Testis (tissue), 2 donors: ENCODE measurements around the gene NSMF.

Experiments used
- POLR2A ChIP-seq: fragments of 450-650 bp; IDR thresholded peaks from one replicate; pipeline ENCODE4 v1.6.1; 2017; ENCODE audit warnings: antibody characterized with exemption, mild to moderate bottlenecking, moderate library complexity
- TF ChIP-seq, protein P1 (sequence below), 3 experiments: fragments of 450-650 bp in 2 of 3; fragments of 200-600 bp in 1 of 3; sonication (generic) in 1 of 3; IDR thresholded peaks; one replicate each; pipeline ENCODE4 v1.5.1; 2016 to 2019; ENCODE audit warnings: antibody characterized with exemption in 3 of 3, mild to moderate bottlenecking in 2 of 3, moderate library complexity in 1 of 3

DNA sequence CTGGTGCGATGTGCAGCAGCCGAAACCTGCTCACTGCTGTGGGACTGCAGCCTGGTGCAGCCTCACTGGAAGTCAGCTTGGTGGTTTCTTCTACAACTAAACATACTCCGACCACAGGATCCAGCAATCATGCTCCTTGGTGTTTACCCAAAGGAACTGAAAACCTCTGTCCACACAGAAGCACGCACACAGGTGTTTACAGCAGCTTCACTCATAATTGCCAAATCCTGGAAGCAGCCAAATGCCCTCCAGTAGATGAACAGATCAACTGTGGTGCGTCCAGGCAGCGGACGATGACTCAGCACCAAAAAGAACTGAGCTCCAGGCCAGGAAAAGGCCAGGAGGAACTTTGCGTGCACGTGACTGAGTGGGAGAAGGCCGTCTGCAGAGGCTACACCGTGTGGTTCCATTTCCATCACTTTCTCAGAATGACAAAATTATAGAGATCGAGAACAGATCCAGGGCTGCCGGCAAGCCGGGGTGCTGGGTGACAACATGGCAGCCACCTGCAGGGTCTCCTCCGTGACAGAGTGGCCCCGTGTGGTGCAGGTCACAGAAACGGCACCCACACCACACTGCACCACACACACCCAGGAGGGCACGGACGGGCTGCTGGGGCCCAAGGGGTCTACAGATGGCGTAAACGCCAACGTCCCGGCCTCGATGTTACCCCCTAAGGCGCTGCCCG, 23.1 kb upstream of the NSMF start:
- TF ChIP-seq, protein P1, sequence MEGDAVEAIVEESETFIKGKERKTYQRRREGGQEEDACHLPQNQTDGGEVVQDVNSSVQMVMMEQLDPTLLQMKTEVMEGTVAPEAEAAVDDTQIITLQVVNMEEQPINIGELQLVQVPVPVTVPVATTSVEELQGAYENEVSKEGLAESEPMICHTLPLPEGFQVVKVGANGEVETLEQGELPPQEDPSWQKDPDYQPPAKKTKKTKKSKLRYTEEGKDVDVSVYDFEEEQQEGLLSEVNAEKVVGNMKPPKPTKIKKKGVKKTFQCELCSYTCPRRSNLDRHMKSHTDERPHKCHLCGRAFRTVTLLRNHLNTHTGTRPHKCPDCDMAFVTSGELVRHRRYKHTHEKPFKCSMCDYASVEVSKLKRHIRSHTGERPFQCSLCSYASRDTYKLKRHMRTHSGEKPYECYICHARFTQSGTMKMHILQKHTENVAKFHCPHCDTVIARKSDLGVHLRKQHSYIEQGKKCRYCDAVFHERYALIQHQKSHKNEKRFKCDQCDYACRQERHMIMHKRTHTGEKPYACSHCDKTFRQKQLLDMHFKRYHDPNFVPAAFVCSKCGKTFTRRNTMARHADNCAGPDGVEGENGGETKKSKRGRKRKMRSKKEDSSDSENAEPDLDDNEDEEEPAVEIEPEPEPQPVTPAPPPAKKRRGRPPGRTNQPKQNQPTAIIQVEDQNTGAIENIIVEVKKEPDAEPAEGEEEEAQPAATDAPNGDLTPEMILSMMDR (IDR thresholded peaks at IDR 0.05), result no peak
- TF ChIP-seq POLR2A, result no peak
